Measurements from ENCODE around the gene P2RY14.

- TF ChIP-seq, protein P1, sequence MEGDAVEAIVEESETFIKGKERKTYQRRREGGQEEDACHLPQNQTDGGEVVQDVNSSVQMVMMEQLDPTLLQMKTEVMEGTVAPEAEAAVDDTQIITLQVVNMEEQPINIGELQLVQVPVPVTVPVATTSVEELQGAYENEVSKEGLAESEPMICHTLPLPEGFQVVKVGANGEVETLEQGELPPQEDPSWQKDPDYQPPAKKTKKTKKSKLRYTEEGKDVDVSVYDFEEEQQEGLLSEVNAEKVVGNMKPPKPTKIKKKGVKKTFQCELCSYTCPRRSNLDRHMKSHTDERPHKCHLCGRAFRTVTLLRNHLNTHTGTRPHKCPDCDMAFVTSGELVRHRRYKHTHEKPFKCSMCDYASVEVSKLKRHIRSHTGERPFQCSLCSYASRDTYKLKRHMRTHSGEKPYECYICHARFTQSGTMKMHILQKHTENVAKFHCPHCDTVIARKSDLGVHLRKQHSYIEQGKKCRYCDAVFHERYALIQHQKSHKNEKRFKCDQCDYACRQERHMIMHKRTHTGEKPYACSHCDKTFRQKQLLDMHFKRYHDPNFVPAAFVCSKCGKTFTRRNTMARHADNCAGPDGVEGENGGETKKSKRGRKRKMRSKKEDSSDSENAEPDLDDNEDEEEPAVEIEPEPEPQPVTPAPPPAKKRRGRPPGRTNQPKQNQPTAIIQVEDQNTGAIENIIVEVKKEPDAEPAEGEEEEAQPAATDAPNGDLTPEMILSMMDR (IDR thresholded peaks at IDR 0.05) = no peak
- no peak for TF ChIP-seq PREB (CRISPR knock-in tag; IDR thresholded peaks at IDR 0.05; ENCODE audit: borderline replicate concordance)
- TF ChIP-seq E2F1 (CRISPR knock-in tag; IDR thresholded peaks at IDR 0.05) = no peak
- TF ChIP-seq TEAD4 (CRISPR knock-in tag; IDR thresholded peaks at IDR 0.05) = no peak
- no peak for TF ChIP-seq CBFB (CRISPR knock-in tag; IDR thresholded peaks at IDR 0.05; ENCODE audit: low read depth)
These were observed 54.0 kb downstream of the P2RY14 start for GRCh38 chr3:151224268-151224866.
